ENCODE measurements around the gene CAMK2A.

CAMK2A gene

GRCh38 chr5:150312518-150312917 lies 22.9 kb upstream of the CAMK2A start:
- Histone ChIP-seq H4K20me1 (ENCODE audit: insufficient read depth) (no peaks in the 10 kb centered on the region), H2AFZ (ENCODE audit: low read depth) (no peak overlapping the region), H3K4me1 (ENCODE audit: low read depth, poor library complexity, severe bottlenecking) (peaks cover 18% of the 10 kb centered on the region), H3K4me2 (no peak overlapping the region), H3K27ac (no peak overlapping the region), H3K9ac (no peak overlapping the region), H3K79me2 (ENCODE audit: insufficient read depth, low read depth) (no peaks in the 10 kb centered on the region), H3K27me3 (ENCODE audit: insufficient read depth, low read depth) (no peaks in the 10 kb centered on the region), H3K36me3 (ENCODE audit: insufficient read depth) (no peaks in the 10 kb centered on the region), H3K4me3 (IDR thresholded peaks at IDR 0.05; ENCODE audit: insufficient read depth, low read depth, low read length) (no peak overlapping the region)
- TF ChIP-seq, protein P1, sequence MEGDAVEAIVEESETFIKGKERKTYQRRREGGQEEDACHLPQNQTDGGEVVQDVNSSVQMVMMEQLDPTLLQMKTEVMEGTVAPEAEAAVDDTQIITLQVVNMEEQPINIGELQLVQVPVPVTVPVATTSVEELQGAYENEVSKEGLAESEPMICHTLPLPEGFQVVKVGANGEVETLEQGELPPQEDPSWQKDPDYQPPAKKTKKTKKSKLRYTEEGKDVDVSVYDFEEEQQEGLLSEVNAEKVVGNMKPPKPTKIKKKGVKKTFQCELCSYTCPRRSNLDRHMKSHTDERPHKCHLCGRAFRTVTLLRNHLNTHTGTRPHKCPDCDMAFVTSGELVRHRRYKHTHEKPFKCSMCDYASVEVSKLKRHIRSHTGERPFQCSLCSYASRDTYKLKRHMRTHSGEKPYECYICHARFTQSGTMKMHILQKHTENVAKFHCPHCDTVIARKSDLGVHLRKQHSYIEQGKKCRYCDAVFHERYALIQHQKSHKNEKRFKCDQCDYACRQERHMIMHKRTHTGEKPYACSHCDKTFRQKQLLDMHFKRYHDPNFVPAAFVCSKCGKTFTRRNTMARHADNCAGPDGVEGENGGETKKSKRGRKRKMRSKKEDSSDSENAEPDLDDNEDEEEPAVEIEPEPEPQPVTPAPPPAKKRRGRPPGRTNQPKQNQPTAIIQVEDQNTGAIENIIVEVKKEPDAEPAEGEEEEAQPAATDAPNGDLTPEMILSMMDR (conservative IDR thresholded peaks at IDR 0.05; ENCODE audit: low read depth, low read length): no peak

DNA sequence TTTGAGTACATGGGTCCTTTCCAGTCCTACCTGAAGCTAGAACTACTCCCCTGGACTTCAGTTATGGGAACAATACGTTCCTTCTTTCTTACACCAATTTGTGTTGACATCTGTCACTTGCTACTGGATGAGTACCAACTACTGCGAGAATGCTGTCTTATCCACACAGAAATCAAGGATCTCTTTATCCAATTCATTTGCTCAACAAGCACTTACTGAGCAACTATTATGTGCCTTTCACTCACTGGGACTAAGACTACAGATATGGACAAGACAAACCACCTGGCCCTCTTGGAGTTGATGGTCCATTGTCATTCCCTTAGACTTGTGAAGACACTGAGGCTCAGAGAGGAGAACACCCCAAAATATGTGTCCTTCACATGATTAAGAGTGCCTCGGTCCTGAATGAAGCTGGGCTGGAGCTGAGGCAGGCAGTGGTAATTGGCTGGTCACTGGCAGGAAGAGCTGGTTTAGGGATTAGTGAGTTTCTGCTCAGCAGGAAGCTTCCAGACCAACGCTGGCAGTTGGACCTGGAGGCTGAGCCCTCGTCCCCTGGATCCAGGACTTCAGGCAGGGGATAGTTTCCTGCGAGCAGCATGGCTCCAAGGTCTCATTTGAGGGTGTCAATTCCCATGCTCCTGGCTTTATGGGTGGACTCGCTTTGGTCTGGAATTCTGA lies 21.6 kb upstream of the CAMK2A start:
- Histone ChIP-seq H3K27me3 (ENCODE audit: insufficient read depth, low read depth) (no peaks in the 10 kb centered on the region), H4K20me1 (ENCODE audit: insufficient read depth) (no peaks in the 10 kb centered on the region), H3K4me2 (no peak overlapping the region), H3K79me2 (ENCODE audit: insufficient read depth, low read depth) (no peaks in the 10 kb centered on the region), H2AFZ (ENCODE audit: low read depth) (no peak overlapping the region), H3K36me3 (ENCODE audit: insufficient read depth) (no peaks in the 10 kb centered on the region), H3K27ac (no peak overlapping the region), H3K4me3 (IDR thresholded peaks at IDR 0.05; ENCODE audit: insufficient read depth, low read depth, low read length) (no peak overlapping the region), H3K4me1 (ENCODE audit: low read depth, poor library complexity, severe bottlenecking) (peaks cover 18% of the 10 kb centered on the region), H3K9ac (no peak overlapping the region)
- TF ChIP-seq, protein P1 (conservative IDR thresholded peaks at IDR 0.05; ENCODE audit: low read depth, low read length): no peak

GRCh38 chr5:150310246-150310645 lies 20.7 kb upstream of the CAMK2A start:
- no peak overlapping the region for H3K4me3 ChIP-seq (IDR thresholded peaks at IDR 0.05; ENCODE audit: insufficient read depth, low read depth, low read length)
- no peak overlapping the region for H3K9ac ChIP-seq
- no peaks in the 10 kb centered on the region for H3K79me2 ChIP-seq (ENCODE audit: insufficient read depth, low read depth)
- H3K36me3 ChIP-seq (ENCODE audit: insufficient read depth): no peaks in the 10 kb centered on the region
- H3K4me1 ChIP-seq (ENCODE audit: low read depth, poor library complexity, severe bottlenecking): peaks cover 24% of the 10 kb centered on the region
- TF ChIP-seq, protein P1 (conservative IDR thresholded peaks at IDR 0.05; ENCODE audit: low read depth, low read length): no peak
- no peak overlapping the region for H3K27ac ChIP-seq
- no peaks in the 10 kb centered on the region for H4K20me1 ChIP-seq (ENCODE audit: insufficient read depth)
- H2AFZ ChIP-seq (ENCODE audit: low read depth): no peak overlapping the region
- no peak overlapping the region for H3K4me2 ChIP-seq
- H3K27me3 ChIP-seq (ENCODE audit: insufficient read depth, low read depth): no peaks in the 10 kb centered on the region

- peaks cover 23% of the 10 kb centered on the region for H3K4me1 ChIP-seq (ENCODE audit: low read depth, poor library complexity, severe bottlenecking)
- no peak overlapping the region for H3K9ac ChIP-seq
- H3K27me3 ChIP-seq (ENCODE audit: insufficient read depth, low read depth): no peaks in the 10 kb centered on the region
- no peaks in the 10 kb centered on the region for H4K20me1 ChIP-seq (ENCODE audit: insufficient read depth)
- H3K4me2 ChIP-seq: no peak overlapping the region
- TF ChIP-seq, protein P1 (conservative IDR thresholded peaks at IDR 0.05; ENCODE audit: low read depth, low read length): no peak
- H3K79me2 ChIP-seq (ENCODE audit: insufficient read depth, low read depth): no peaks in the 10 kb centered on the region
- H3K4me3 ChIP-seq (IDR thresholded peaks at IDR 0.05; ENCODE audit: insufficient read depth, low read depth, low read length): no peak overlapping the region
- H3K36me3 ChIP-seq (ENCODE audit: insufficient read depth): no peaks in the 10 kb centered on the region
- no peak overlapping the region for H3K27ac ChIP-seq
- H2AFZ ChIP-seq (ENCODE audit: low read depth): no peak overlapping the region
These were observed 20.3 kb upstream of the CAMK2A start for GRCh38 chr5:150309886-150310239.
